ENCODE measurements around the gene PNPLA8. TPM values are rescaled to one million over a fixed set of nuclear protein-coding genes. Genes with fewer than 3 reads are reported as not detected.
"Not testable (repeated sequence)": the region's sequence is repeated elsewhere in the genome, so short reads cannot be mapped to it uniquely, and the experiment has no call there.

The PNPLA8 gene
- total RNA-seq, 2 donors from 2014 or later = 25.8 to 27.3 TPM

DNA sequence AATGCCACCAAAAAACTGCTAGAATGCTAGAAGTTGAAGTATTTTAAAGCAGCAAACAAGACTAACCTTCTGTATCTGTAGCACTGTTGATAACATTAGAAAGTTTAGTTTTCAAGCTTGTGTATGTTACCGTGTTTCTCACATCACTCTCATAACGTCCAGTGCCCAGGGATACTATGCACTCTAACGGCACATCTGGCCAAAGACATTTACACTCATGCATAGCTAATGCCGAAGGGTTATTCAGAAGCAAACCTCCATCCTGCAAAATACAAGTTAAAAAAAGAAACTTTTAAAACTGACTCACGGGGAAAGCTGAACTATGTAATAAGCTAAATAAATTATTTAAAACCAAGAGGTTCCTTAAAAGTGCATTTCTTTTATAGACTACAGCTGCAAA lies 46.8 kb downstream of the PNPLA8 start:
- no peak for TF ChIP-seq POLR2AphosphoS5 (IDR thresholded peaks at IDR 0.05)
- no peak for TF ChIP-seq POLR2A (IDR thresholded peaks at IDR 0.05)
- TF ChIP-seq, protein P1, sequence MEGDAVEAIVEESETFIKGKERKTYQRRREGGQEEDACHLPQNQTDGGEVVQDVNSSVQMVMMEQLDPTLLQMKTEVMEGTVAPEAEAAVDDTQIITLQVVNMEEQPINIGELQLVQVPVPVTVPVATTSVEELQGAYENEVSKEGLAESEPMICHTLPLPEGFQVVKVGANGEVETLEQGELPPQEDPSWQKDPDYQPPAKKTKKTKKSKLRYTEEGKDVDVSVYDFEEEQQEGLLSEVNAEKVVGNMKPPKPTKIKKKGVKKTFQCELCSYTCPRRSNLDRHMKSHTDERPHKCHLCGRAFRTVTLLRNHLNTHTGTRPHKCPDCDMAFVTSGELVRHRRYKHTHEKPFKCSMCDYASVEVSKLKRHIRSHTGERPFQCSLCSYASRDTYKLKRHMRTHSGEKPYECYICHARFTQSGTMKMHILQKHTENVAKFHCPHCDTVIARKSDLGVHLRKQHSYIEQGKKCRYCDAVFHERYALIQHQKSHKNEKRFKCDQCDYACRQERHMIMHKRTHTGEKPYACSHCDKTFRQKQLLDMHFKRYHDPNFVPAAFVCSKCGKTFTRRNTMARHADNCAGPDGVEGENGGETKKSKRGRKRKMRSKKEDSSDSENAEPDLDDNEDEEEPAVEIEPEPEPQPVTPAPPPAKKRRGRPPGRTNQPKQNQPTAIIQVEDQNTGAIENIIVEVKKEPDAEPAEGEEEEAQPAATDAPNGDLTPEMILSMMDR (IDR thresholded peaks at IDR 0.05) = no peak
- Histone ChIP-seq H3K9me3 (no peaks in the 10 kb centered on the region), H3K4me1 (replicated peaks) (no peaks in the 10 kb centered on the region), H3K36me3 (no peaks in the 10 kb centered on the region), H3K27me3 (replicated peaks; ENCODE audit: insufficient read depth) (no peaks in the 10 kb centered on the region), H3K27ac (no peak overlapping the region), H3K4me3 (no peak overlapping the region)
- WGBS = 93% methylated on average over 5 of the region's 5 CpGs
- DNase-seq (ENCODE audit: low spot score) = no peak
- intact Hi-C loops (cut with DNase I) = no loop called here

GRCh38 chr7:108468246-108468645 lies 57.7 kb downstream of the PNPLA8 start:
- intact Hi-C loops (cut with DNase I) = no loop called here
- TF ChIP-seq, protein P1 (IDR thresholded peaks at IDR 0.05) = no peak
- H3K36me3 ChIP-seq = no peaks in the 10 kb centered on the region
- DNase-seq (ENCODE audit: low spot score) = no peak
- WGBS = 61% methylated on average over 4 of the region's 4 CpGs
- no peak overlapping the region for H3K27ac ChIP-seq
- H3K4me1 ChIP-seq (replicated peaks) = no peaks in the 10 kb centered on the region
- H3K9me3 ChIP-seq = no peaks in the 10 kb centered on the region
- no peak overlapping the region for H3K4me3 ChIP-seq
- H3K27me3 ChIP-seq (replicated peaks; ENCODE audit: insufficient read depth) = no peaks in the 10 kb centered on the region

DNA sequence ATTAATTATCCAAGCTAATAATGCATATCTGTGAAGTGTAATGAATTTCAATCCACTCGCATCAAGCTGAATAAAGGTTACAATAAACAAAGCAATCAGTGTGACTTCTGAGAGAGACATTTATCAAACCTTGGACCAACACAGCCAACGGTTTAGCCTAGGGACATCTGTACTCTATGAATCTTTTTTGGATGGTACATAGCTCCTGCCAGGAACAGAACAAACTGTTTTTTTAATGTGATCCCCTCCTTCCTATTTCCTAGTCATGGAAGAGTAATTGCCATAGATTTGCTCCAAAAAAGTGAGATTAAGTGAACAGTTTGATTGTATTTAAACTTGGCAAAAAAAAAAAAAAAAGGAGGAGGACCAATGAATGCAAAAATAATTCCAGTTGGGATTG lies 58.5 kb downstream of the PNPLA8 start:
- Histone ChIP-seq H3K4me3 (no peak overlapping the region), H3K36me3 (no peaks in the 10 kb centered on the region), H3K9me3 (no peaks in the 10 kb centered on the region), H3K4me1 (replicated peaks) (no peaks in the 10 kb centered on the region), H3K27ac (no peak overlapping the region), H3K27me3 (replicated peaks; ENCODE audit: insufficient read depth) (no peaks in the 10 kb centered on the region)
- intact Hi-C loops (cut with DNase I) = no loop called here
- DNase-seq (ENCODE audit: low spot score) = no peak
- 26% methylated on average over 2 of the region's 2 CpGs for WGBS
- TF ChIP-seq POLR2AphosphoS5 (IDR thresholded peaks at IDR 0.05) = no peak
- TF ChIP-seq, protein P1 (IDR thresholded peaks at IDR 0.05) = no peak
- no peak for TF ChIP-seq POLR2A (IDR thresholded peaks at IDR 0.05)

- WGBS = 94% methylated on average over 2 of the region's 2 CpGs
- H3K4me1 ChIP-seq (replicated peaks); H3K4me3 ChIP-seq; H3K36me3 ChIP-seq; H3K9me3 ChIP-seq; H3K27me3 ChIP-seq (replicated peaks; ENCODE audit: insufficient read depth); intact Hi-C loops (cut with DNase I); H3K27ac ChIP-seq; DNase-seq (ENCODE audit: low spot score): not testable (repeated sequence)
Measured at GRCh38 chr7:108466322-108466721, 59.6 kb downstream of the PNPLA8 start.

DNA sequence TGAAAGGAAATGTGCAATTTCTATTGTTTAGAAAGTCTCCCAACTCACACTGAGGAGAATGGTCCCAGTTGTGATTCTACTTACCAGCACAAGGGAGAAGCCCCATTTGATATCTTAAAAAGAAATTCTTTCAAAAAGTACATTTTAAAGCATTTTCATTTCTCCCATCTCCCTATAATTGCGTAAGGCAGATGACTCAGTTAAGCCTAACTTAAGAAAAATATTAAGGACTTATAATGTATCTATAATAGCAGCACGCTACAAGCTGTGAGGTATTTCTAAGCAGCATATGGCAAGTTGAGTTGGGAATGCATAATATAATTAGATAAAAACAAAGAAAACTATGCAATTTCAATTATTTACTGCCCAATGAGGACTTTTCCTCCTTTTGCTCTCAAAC lies 61.2 kb downstream of the PNPLA8 start:
- H3K27ac ChIP-seq = no peak overlapping the region
- WGBS = 97% methylated on average over 2 of the region's 2 CpGs
- intact Hi-C loops (cut with DNase I) = no loop called here

More for the DNA sequence above, 61.2 kb downstream of the PNPLA8 start:
- H3K4me3 ChIP-seq = no peak overlapping the region
- no peaks in the 10 kb centered on the region for H3K36me3 ChIP-seq
- no peaks in the 10 kb centered on the region for H3K4me1 ChIP-seq (replicated peaks)
- TF ChIP-seq POLR2AphosphoS5 (IDR thresholded peaks at IDR 0.05) = no peak
- TF ChIP-seq POLR2A (IDR thresholded peaks at IDR 0.05) = no peak
- TF ChIP-seq, protein P1 (IDR thresholded peaks at IDR 0.05) = no peak
- no peaks in the 10 kb centered on the region for H3K27me3 ChIP-seq (replicated peaks; ENCODE audit: insufficient read depth)
- DNase-seq (ENCODE audit: low spot score) = no peak
- H3K9me3 ChIP-seq = no peaks in the 10 kb centered on the region
